ENCODE measurements around the gene CD27. TPM values are rescaled to one million over a fixed set of nuclear protein-coding genes. Genes with fewer than 3 reads are reported as not detected.
A peak's percentile ranks its signal among the peaks of the same experiment; 100 is the strongest.

The CD27 gene
- total and polyA plus RNA-seq, 2 of the 8 experiments (the other 6 are each of a cell fraction or from before 2014, with no cell fraction given): 0.28 to 0.39 TPM

DNA sequence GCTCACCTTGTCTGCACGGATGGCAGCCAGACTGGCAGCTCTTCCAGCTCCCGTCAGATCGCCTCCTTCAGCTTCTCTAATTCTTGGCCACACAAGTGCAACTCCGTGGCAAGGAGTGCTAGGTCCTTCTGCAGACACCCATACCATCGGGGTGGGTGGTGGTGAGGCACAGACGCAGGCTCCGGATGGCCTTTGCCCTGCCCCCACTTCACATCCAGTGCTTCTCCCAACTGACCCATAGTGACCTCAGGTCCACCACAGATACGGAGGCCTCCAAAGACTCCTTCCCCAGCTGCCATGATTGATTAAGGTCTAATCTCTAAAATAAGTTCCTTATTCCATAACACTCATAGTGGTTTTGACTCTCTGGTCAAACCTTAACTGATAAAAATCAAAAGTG lies 19.9 kb upstream of the CD27 start:
- Histone ChIP-seq H3K79me1 (ENCODE audit: low read depth, low read length) (no peaks in the 10 kb centered on the region), H3K23me2 (ENCODE audit: low read depth, low read length) (no peaks in the 10 kb centered on the region), H3K4me1 (replicated peaks in 1 of 4; ENCODE audit: control insufficient read depth in 3 of 4, insufficient read depth in 4 of 4, low read length in 3 of 4) (peaks cover 0 to 4% (median under 1%) of the 10 kb centered on the region in 4 experiments; a peak in 2 of 7 replicates), H3K27ac (ENCODE audit: low read depth, low read length) (no peak overlapping the region), H3K9me3 (ENCODE audit: insufficient read depth in 2 of 2, low read depth in 1 of 2, low read length in 1 of 2) (no peaks in the 10 kb centered on the region), H2BK5ac (ENCODE audit: low read depth, low read length) (no peak overlapping the region), H3K4me3 (ENCODE audit: extremely low read depth in 1 of 4, insufficient read depth in 2 of 4, low read depth in 3 of 4, low read length in 4 of 4) (no peak overlapping the region), H3K36me3 (ENCODE audit: control insufficient read depth in 2 of 4, insufficient read depth in 4 of 4, low read length in 3 of 4) (no peaks in the 10 kb centered on the region), H3K27me3 (replicated peaks in 1 of 4; ENCODE audit: control insufficient read depth in 3 of 4, extremely low read depth in 1 of 4, insufficient read depth in 3 of 4, low read length in 3 of 4) (no peaks in the 10 kb centered on the region; a peak in 1 of 7 replicates), H3K23ac (ENCODE audit: insufficient read length) (no peak overlapping the region), H2AK5ac (ENCODE audit: low read depth, low read length) (no peak overlapping the region), H2BK120ac (replicated peaks; ENCODE audit: low read depth, low read length) (no peak overlapping the region), H2AFZ (ENCODE audit: low read length) (no peak overlapping the region), H2BK15ac (ENCODE audit: low read length) (no peak overlapping the region), H2BK20ac (ENCODE audit: low read length) (no peak overlapping the region), H3K56ac (replicated peaks; ENCODE audit: insufficient read length, low read depth, low read length) (no peak overlapping the region), H3K9ac (replicated peaks in 1 of 4; ENCODE audit: extremely low read depth in 1 of 4, low read depth in 3 of 4, low read length in 3 of 4) (no peak overlapping the region), H4K20me1 (replicated peaks in 1 of 2; ENCODE audit: control insufficient read depth in 1 of 2, insufficient read depth in 2 of 2, low read length in 2 of 2) (no peaks in the 10 kb centered on the region), H4K91ac (replicated peaks; ENCODE audit: insufficient read length, low read length) (no peak overlapping the region), H3K4me2 (ENCODE audit: insufficient read depth in 1 of 2, low read depth in 2 of 2, low read length in 2 of 2) (no peak overlapping the region), H3K79me2 (ENCODE audit: control insufficient read depth in 1 of 2, insufficient read depth in 2 of 2, low read length in 2 of 2) (no peaks in the 10 kb centered on the region), H3K4ac (replicated peaks; ENCODE audit: insufficient read length, low read depth, low read length) (no peak overlapping the region), H3K18ac (ENCODE audit: extremely low read depth, low read length) (no peak overlapping the region), H3K14ac (ENCODE audit: insufficient read length) (no peak overlapping the region), H4K8ac (ENCODE audit: extremely low read depth, insufficient read depth, low read length) (no peak overlapping the region), H4K5ac (ENCODE audit: insufficient read length, low read depth, low read length) (no peak overlapping the region), H2BK12ac (ENCODE audit: low read depth, low read length) (peak overlapping the region; percentile 41; the same call in 1 of the 2 replicates)
- WGBS, 2 experiments (ENCODE audit: extremely low coverage in 1 of 2, insufficient coverage in 1 of 2, insufficient read length in 1 of 2, insufficient replicate concordance in 2 of 2, low coverage in 1 of 2, low lambda C conversion rate in 2 of 2, missing lambda C conversion rate in 1 of 2): 92% methylated on average over 8 of the region's 8 CpGs; no CpG with 5 or more reads in 1 of the 2 experiments
- DNase-seq (ENCODE audit: low read depth in 1 of 2, low spot score in 2 of 2): no peak
- TF ChIP-seq RNF2 (IDR thresholded peaks at IDR 0.05; ENCODE audit: borderline replicate concordance, low read depth, low read length, missing control alignments, poor library complexity, severe bottlenecking): no peak
- TF ChIP-seq BACH1 (IDR thresholded peaks at IDR 0.05; ENCODE audit: low read length): no peak
- TF ChIP-seq TAF7 (optimal IDR thresholded peaks at IDR 0.05; ENCODE audit: borderline replicate concordance, low read depth, low read length): no peak
- TF ChIP-seq RXRA (IDR thresholded peaks at IDR 0.05; ENCODE audit: insufficient read depth, low read depth, low read length): no peak
- no peak for TF ChIP-seq KDM5A (IDR thresholded peaks at IDR 0.05; ENCODE audit: low read length)
- no peak for TF ChIP-seq NRF1 (IDR thresholded peaks at IDR 0.05; ENCODE audit: low read depth, low read length)
- TF ChIP-seq JUN (IDR thresholded peaks at IDR 0.05; ENCODE audit: low read depth, low read length): no peak
- no peak for TF ChIP-seq POU5F1 (IDR thresholded peaks at IDR 0.05; ENCODE audit: low read depth, low read length)
- TF ChIP-seq GABPA (IDR thresholded peaks at IDR 0.05; ENCODE audit: borderline replicate concordance, insufficient read depth, low read length): no peak
- no peak for TF ChIP-seq SP4 (IDR thresholded peaks at IDR 0.05; ENCODE audit: low read length)
- TF ChIP-seq, protein P1, sequence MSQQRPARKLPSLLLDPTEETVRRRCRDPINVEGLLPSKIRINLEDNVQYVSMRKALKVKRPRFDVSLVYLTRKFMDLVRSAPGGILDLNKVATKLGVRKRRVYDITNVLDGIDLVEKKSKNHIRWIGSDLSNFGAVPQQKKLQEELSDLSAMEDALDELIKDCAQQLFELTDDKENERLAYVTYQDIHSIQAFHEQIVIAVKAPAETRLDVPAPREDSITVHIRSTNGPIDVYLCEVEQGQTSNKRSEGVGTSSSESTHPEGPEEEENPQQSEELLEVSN (IDR thresholded peaks at IDR 0.05): no peak
- no peak for TF ChIP-seq POLR2AphosphoS5 (IDR thresholded peaks at IDR 0.05; ENCODE audit: low read depth, low read length)
- no peak for TF ChIP-seq RBBP5 (IDR thresholded peaks at IDR 0.05; ENCODE audit: borderline replicate concordance, low read depth, low read length)
- no peak for FAIRE-seq
- ChIA-PET CTCF (ENCODE audit: partially characterized antibody) (interaction anchor here (0.9 to 7.4 kb wide), 13 partner anchors 14 to 126 kb away, joined by 3 to 202 read pairs (median 7); partner anchors contain the start of genes MRPL51 and TAPBPL), POLR2A (ENCODE audit: partially characterized antibody) (interaction anchor here (0.8 to 4.9 kb wide), 9 partner anchors 19 to 112 kb away, joined by 3 to 38 read pairs (median 5); partner anchors contain the start of genes GAPDH and VAMP1)
